ENCODE data around the gene TSPAN9.

DNA sequence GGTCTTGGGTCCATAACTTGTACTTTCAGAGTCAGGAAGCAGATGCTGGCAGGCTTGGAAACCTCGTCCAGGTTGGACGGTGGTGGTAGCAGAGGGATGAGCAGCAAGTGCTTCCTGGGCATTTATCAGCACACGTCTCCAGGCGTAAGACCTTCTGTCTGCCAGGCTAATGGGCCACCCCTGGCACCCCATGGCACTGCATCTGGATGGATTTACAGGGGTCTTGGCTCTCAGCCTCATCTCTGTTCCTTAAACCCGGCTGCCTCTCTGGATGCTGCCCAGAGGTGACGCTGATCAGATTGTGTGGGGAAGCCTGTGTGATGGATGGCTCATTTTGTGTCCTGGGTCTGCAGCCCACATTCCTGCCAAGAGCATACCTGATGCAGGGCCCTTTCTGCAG, 145.1 kb downstream of the TSPAN9 start:
- TF ChIP-seq POLR2A (IDR thresholded peaks at IDR 0.05), result no peak
- TF ChIP-seq, protein P1, sequence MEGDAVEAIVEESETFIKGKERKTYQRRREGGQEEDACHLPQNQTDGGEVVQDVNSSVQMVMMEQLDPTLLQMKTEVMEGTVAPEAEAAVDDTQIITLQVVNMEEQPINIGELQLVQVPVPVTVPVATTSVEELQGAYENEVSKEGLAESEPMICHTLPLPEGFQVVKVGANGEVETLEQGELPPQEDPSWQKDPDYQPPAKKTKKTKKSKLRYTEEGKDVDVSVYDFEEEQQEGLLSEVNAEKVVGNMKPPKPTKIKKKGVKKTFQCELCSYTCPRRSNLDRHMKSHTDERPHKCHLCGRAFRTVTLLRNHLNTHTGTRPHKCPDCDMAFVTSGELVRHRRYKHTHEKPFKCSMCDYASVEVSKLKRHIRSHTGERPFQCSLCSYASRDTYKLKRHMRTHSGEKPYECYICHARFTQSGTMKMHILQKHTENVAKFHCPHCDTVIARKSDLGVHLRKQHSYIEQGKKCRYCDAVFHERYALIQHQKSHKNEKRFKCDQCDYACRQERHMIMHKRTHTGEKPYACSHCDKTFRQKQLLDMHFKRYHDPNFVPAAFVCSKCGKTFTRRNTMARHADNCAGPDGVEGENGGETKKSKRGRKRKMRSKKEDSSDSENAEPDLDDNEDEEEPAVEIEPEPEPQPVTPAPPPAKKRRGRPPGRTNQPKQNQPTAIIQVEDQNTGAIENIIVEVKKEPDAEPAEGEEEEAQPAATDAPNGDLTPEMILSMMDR (IDR thresholded peaks at IDR 0.05), result no peak

Data from body of pancreas (tissue), 4 donors.